GM10266 (cell line): ENCODE results near the gene CCDC47.

Experiments used
- DNase-seq: peaks from one replicate; pipeline ENCODE4 v3.0.0; 2012; ENCODE audit errors: extremely low spot score
- TF ChIP-seq, protein P1 (sequence below): IDR thresholded peaks from 2 replicates; pipeline ENCODE4 v1.5.1; 2012; ENCODE audit warnings: mild to moderate bottlenecking, low read depth; ENCODE audit not compliant: control insufficient read depth, insufficient read depth; ENCODE audit errors: missing control alignments

Gene CCDC47

DNA sequence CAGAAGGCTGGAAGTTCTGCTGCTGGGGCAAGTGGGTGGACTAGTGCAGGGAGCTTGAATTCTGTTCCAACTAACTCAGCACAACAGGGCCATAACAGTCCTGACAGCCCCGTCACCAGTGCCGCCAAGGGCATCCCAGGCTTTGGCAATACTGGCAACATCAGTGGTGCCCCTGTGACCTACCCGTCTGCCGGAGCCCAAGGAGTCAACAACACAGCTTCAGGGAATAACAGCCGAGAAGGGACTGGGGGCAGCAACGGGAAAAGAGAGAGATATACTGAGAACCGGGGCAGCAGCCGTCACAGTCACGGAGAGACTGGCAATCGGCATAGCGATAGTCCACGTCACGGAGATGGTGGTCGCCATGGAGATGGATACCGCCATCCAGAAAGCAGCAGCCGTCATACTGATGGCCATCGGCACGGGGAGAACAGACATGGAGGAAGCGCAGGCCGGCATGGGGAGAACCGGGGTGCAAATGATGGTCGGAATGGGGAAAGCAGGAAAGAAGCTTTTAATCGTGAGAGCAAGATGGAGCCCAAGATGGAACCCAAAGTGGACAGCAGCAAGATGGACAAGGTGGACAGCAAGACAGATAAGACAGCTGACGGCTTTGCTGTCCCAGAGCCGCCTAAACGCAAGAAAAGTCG, 44.5 kb upstream of the CCDC47 start:
- TF ChIP-seq, protein P1, sequence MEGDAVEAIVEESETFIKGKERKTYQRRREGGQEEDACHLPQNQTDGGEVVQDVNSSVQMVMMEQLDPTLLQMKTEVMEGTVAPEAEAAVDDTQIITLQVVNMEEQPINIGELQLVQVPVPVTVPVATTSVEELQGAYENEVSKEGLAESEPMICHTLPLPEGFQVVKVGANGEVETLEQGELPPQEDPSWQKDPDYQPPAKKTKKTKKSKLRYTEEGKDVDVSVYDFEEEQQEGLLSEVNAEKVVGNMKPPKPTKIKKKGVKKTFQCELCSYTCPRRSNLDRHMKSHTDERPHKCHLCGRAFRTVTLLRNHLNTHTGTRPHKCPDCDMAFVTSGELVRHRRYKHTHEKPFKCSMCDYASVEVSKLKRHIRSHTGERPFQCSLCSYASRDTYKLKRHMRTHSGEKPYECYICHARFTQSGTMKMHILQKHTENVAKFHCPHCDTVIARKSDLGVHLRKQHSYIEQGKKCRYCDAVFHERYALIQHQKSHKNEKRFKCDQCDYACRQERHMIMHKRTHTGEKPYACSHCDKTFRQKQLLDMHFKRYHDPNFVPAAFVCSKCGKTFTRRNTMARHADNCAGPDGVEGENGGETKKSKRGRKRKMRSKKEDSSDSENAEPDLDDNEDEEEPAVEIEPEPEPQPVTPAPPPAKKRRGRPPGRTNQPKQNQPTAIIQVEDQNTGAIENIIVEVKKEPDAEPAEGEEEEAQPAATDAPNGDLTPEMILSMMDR = no peak
- no peak for DNase-seq

GRCh38 chr17:63816669-63817068, 43.3 kb upstream of the CCDC47 start:
- no peak for DNase-seq
- TF ChIP-seq, protein P1 = no peak

DNA sequence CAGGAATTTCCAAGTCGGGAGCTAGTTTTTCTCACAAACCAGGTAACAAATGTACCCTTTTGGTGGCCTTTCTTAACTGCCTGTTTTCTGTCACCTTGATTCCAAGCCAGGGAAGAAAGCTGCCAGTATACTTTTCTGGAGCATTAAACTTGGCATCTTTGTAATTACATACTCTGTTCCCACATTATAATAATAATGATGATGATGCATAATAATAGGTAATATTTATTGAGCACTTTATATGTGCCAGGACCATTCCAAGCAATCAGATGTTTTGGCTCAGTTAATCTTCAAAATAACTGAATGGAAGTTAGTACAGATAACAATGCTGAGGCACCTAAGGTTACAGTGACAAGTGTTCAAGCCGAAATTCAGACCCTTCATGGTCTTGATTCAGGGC, 42.7 kb upstream of the CCDC47 start:
- DNase-seq = no peak
- TF ChIP-seq, protein P1 = no peak

GRCh38 chr17:63809970-63810369, 36.6 kb upstream of the CCDC47 start:
- TF ChIP-seq, protein P1 = no peak
- no peak for DNase-seq

DNA sequence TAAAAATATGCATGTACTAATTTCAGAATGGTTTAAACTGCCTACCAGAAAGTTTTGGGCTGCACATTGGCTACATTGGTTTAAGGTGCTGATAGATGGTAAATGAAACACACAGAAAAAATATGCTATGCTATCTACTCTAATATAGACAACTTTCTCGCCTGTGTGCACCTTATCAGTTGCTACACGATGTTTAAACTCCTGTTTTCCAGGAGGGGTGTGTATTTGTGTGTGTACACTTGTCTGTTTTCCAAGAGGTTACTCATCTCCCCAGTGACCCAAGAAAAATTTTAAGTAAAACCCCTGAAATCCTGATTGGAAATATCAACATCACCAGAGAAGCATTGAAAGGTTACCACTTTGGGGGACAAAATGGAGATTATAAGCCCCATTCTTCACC, 32.2 kb upstream of the CCDC47 start:
- TF ChIP-seq, protein P1 = no peak
- no peak for DNase-seq

DNA sequence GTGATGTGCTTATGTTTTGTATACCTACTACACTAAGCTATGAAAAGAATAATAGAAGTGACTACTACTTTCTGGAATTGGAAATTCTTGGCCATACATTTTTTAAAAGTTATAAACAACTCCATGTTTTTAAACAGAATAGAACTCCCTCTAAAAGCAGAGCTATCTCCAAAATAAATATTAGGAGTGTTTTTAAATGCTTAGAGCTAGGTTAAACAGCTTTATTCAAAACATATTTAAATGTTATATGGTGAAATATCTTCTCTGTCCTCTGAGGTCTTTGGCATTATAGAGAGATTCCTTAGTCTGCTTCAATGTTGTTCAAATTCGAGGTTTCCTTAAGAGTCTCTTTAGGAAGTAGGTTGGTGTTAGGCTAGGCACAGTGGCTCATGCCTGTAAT, 30.9 kb upstream of the CCDC47 start:
- TF ChIP-seq, protein P1 = no peak
- DNase-seq = no peak

- TF ChIP-seq, protein P1 = no peak
- no peak for DNase-seq
These were observed 27.4 kb upstream of the CCDC47 start for GRCh38 chr17:63800783-63801182.
